ENCODE data around the gene LCOR.
"Not testable (repeated sequence)": the region's sequence is repeated elsewhere in the genome, so short reads cannot be mapped to it uniquely, and the experiment has no call there.

LCOR gene

GRCh38 chr10:96840841-96841518 is 8.9 kb downstream of the LCOR start:
- peak; percentile 67 for DNase-seq (ENCODE audit: low read depth, low spot score)

GRCh38 chr10:96842896-96843723 is 11.0 kb downstream of the LCOR start:
- peak; percentile 42 for DNase-seq (ENCODE audit: low read depth, low spot score)

GRCh38 chr10:96843823-96844222 is 11.7 kb downstream of the LCOR start:
- DNase-seq (ENCODE audit: low read depth, low spot score): no peak

GRCh38 chr10:96846395-96846794 is 14.3 kb downstream of the LCOR start:
- no peak for DNase-seq (ENCODE audit: low read depth, low spot score)

GRCh38 chr10:96846926-96847325 is 14.8 kb downstream of the LCOR start:
- DNase-seq (ENCODE audit: low read depth, low spot score): no peak

- DNase-seq (ENCODE audit: low read depth, low spot score): not testable (repeated sequence)
These were observed 15.3 kb downstream of the LCOR start for GRCh38 chr10:96847356-96847755.

- DNase-seq (ENCODE audit: low read depth, low spot score): no peak
These were observed 18.0 kb downstream of the LCOR start for GRCh38 chr10:96850113-96850512.

GRCh38 chr10:96850825-96851224 is 18.7 kb downstream of the LCOR start:
- no peak for DNase-seq (ENCODE audit: low read depth, low spot score)

- DNase-seq (ENCODE audit: low read depth, low spot score): no peak
These were observed 19.2 kb downstream of the LCOR start for GRCh38 chr10:96851281-96851680.

GRCh38 chr10:96856317-96856716 is 24.2 kb downstream of the LCOR start:
- DNase-seq (ENCODE audit: low read depth, low spot score): no peak

- no peak for DNase-seq (ENCODE audit: low read depth, low spot score)
These were observed 25.4 kb downstream of the LCOR start for GRCh38 chr10:96857301-96858012.

- DNase-seq (ENCODE audit: low read depth, low spot score): no peak
These were observed 26.1 kb downstream of the LCOR start for GRCh38 chr10:96858038-96858705.

- DNase-seq (ENCODE audit: low read depth, low spot score): no peak
These were observed 26.6 kb downstream of the LCOR start for GRCh38 chr10:96858706-96859050.

GRCh38 chr10:96860631-96861277 is 28.7 kb downstream of the LCOR start:
- no peak for DNase-seq (ENCODE audit: low read depth, low spot score)

GRCh38 chr10:96863922-96864543 is 31.9 kb downstream of the LCOR start:
- no peak for DNase-seq (ENCODE audit: low read depth, low spot score)

- no peak for DNase-seq (ENCODE audit: low read depth, low spot score)
These were observed 41.0 kb downstream of the LCOR start for GRCh38 chr10:96873086-96873485.

GRCh38 chr10:96873756-96874467 is 41.8 kb downstream of the LCOR start:
- no peak for DNase-seq (ENCODE audit: low read depth, low spot score)

- DNase-seq (ENCODE audit: low read depth, low spot score): no peak
These were observed 46.0 kb downstream of the LCOR start for GRCh38 chr10:96878057-96878456.

- DNase-seq (ENCODE audit: low read depth, low spot score): no peak
These were observed 48.5 kb downstream of the LCOR start for GRCh38 chr10:96880575-96880974.

GRCh38 chr10:96889415-96890171 is 57.5 kb downstream of the LCOR start:
- no peak for DNase-seq (ENCODE audit: low read depth, low spot score)
